Measurements from ENCODE around the gene IFT81. TPM values are rescaled to one million over a fixed set of nuclear protein-coding genes. Genes with fewer than 3 reads are reported as not detected.
A peak's percentile ranks its signal among the peaks of the same experiment; 100 is the strongest.

The IFT81 gene, protein sequence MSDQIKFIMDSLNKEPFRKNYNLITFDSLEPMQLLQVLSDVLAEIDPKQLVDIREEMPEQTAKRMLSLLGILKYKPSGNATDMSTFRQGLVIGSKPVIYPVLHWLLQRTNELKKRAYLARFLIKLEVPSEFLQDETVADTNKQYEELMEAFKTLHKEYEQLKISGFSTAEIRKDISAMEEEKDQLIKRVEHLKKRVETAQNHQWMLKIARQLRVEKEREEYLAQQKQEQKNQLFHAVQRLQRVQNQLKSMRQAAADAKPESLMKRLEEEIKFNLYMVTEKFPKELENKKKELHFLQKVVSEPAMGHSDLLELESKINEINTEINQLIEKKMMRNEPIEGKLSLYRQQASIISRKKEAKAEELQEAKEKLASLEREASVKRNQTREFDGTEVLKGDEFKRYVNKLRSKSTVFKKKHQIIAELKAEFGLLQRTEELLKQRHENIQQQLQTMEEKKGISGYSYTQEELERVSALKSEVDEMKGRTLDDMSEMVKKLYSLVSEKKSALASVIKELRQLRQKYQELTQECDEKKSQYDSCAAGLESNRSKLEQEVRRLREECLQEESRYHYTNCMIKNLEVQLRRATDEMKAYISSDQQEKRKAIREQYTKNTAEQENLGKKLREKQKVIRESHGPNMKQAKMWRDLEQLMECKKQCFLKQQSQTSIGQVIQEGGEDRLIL
- total RNA-seq (2014; rRNA removed; shearing (Covaris generic)) (7.7 and 17.5 TPM in 2 replicates), polyA plus RNA-seq (2016; fragmentation: Nextera tagmentation; extraction: Ambion mirVana) (12.8 and 22.3 TPM in 2 replicates)
- long read RNA-seq, partial matches to known transcripts: 4 of 8 reads
- long read RNA-seq, other reads (novel, unspliced or antisense): 3 of 8 reads

DNA sequence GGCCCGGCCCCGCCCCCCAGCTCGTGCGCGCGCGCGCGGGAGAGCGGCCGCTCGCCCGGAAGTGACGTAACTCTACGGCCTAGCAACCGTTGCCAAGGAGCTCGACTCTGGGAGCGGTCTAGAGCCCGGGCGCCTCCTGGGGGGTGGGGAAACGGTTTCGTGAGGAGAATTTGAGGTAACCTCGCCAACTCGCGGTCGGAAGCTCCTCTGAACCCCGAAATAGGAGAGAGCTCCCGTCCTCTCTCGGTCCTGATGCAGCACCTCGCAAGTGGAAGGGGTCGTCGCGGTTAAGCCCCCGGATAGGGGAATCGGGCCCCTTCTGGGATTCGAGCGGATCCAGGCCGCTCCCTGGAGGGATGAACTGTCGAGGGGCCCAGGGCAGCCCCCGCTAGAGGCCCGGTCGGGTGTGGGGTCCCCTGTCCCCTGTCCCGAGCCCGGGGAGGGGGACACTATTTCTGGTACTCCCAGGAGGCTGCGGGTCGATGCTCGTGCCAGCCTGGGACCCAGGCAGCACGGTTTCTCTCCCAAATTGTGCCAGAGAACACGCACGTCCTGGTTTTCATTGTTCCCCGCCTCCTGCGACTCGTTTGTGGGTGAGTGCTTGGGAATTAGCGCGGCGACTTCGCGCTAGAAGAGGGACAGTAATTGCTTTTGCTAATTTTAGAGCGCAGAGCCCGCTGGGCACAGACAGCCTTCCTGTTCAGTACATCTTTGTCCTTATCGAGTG is at the start of gene IFT81:
TSS of gene IFT81 (plus strand) at position 89 of the 727 bp plus-strand sequence. CDS start 3,024 bp downstream, outside the sequence.
- no peaks in the 10 kb centered on the region; the same call in 2 of the 3 replicates for H3K9me3 Mint-ChIP-seq
- H3K4me3 Mint-ChIP-seq: peak within 1 kb of the TSS; percentile 94
- H3K36me3 ChIP-seq (ENCODE audit: insufficient read depth): no peaks in the 10 kb centered on the region
- peaks cover 3% of the 10 kb centered on the region; the same call in 2 of the 3 replicates for H3K36me3 Mint-ChIP-seq (ENCODE audit: low read depth)
- H3K79me2 ChIP-seq (replicated peaks; ENCODE audit: insufficient read depth): no peaks in the 10 kb centered on the region
- no peaks in the 10 kb centered on the region for H4K20me1 ChIP-seq (replicated peaks; ENCODE audit: insufficient read depth)
- peaks cover 11% of the 10 kb centered on the region for H3K27me3 Mint-ChIP-seq (ENCODE audit: insufficient read depth, low read depth, poor library complexity)
- TF ChIP-seq POLR2AphosphoS5 (IDR thresholded peaks at IDR 0.05; ENCODE audit: low read depth) (peak; percentile 57), CREB1 (CRISPR knock-in tag; IDR thresholded peaks at IDR 0.05; ENCODE audit: low read depth) (peak; percentile 86), NANOG (IDR thresholded peaks at IDR 0.05; ENCODE audit: borderline replicate concordance) (no peak), ZNF462 (CRISPR knock-in tag; IDR thresholded peaks at IDR 0.05) (no peak), STAT1 (IDR thresholded peaks at IDR 0.05; ENCODE audit: unreplicated experiment) (no peak), CTCF (conservative IDR thresholded peaks at IDR 0.05; ENCODE audit: low read depth in 2 of 2) (0 out of 4 replicates have a peak, but pooled peaks of 1 of the 2 experiments have one; percentile 0)
- peak; percentile 82 for ATAC-seq
- peak within 1 kb of the TSS; percentile 72 for H2AFZ ChIP-seq
- peaks cover 20% of the 10 kb centered on the region for H3K4me1 ChIP-seq (ENCODE audit: insufficient read depth)
- peaks cover 5% of the 10 kb centered on the region; the same call in 1 of the 2 replicates for H3K27me3 ChIP-seq (ENCODE audit: insufficient read depth)
- no peaks in the 10 kb centered on the region for H3K9me2 ChIP-seq (ENCODE audit: insufficient read depth)
- peak within 1 kb of the TSS; percentile 98 for H3K27ac Mint-ChIP-seq
- peak within 1 kb of the TSS; percentile 87 for H3K4me2 ChIP-seq
- peaks cover 17% of the 10 kb centered on the region for H3K4me1 Mint-ChIP-seq
- peak; percentile 98 for DNase-seq (ENCODE audit: low spot score)
- peak within 1 kb of the TSS; percentile 85 for H3K27ac ChIP-seq (ENCODE audit: low read depth)
- H3K4me3 ChIP-seq: peak within 1 kb of the TSS; percentile 86
- no peaks in the 10 kb centered on the region for H3F3A ChIP-seq (replicated peaks; ENCODE audit: low read depth)

All from GM23338 (cell line).